ENCODE measurements around the gene MTMR12. TPM values are rescaled to one million over a fixed set of nuclear protein-coding genes. Genes with fewer than 3 reads are reported as not detected.

Gene MTMR12
- total and polyA plus RNA-seq, 2 experiments from 2014 or later, result 18.3 to 51.6 TPM

DNA sequence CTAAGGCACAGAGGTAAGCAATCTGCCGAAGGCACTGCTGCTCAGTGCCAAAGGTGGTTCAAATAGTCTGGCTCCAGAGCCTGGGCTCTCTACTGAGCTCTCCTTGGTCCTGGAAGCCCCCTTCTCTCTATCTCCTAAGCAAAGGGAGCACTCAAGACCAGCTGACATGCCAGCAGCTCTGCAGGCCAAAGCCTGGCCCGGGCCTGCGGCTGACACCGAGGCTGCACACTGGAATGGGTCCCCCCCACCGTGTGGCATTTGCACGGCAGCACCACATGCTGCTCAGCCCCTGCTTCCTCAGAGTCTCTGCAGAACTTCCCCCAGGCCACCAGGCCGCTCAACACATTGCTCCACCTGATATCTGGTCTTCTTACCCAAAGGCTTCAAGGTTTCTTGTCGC is 80.8 kb downstream of the MTMR12 start:
- Histone ChIP-seq H4K20me1 (replicated peaks; ENCODE audit: insufficient read depth) (no peaks in the 10 kb centered on the region; the same call in 1 of the 2 replicates), H2AFZ (no peak overlapping the region), H3K79me2 (replicated peaks; ENCODE audit: insufficient read depth) (no peaks in the 10 kb centered on the region), H3F3A (replicated peaks; ENCODE audit: low read depth) (peaks cover 6% of the 10 kb centered on the region; the same call in 1 of the 2 replicates), H3K36me3 (ENCODE audit: insufficient read depth) (peaks cover 7% of the 10 kb centered on the region), H3K27ac (ENCODE audit: low read depth) (no peak overlapping the region), H3K4me1 (ENCODE audit: insufficient read depth) (no peaks in the 10 kb centered on the region), H3K4me3 (no peak overlapping the region), H3K9me2 (ENCODE audit: insufficient read depth) (no peaks in the 10 kb centered on the region), H3K27me3 (ENCODE audit: insufficient read depth) (no peaks in the 10 kb centered on the region), H3K4me2 (no peak overlapping the region)
- DNase-seq (ENCODE audit: low spot score), result no peak
- no peaks in the 10 kb centered on the region for H3K9me3 Mint-ChIP-seq
- no peak overlapping the region for H3K27ac Mint-ChIP-seq
- TF ChIP-seq EZH2phosphoT487 (IDR thresholded peaks at IDR 0.05; ENCODE audit: unreplicated experiment), result no peak
- TF ChIP-seq, protein P1, sequence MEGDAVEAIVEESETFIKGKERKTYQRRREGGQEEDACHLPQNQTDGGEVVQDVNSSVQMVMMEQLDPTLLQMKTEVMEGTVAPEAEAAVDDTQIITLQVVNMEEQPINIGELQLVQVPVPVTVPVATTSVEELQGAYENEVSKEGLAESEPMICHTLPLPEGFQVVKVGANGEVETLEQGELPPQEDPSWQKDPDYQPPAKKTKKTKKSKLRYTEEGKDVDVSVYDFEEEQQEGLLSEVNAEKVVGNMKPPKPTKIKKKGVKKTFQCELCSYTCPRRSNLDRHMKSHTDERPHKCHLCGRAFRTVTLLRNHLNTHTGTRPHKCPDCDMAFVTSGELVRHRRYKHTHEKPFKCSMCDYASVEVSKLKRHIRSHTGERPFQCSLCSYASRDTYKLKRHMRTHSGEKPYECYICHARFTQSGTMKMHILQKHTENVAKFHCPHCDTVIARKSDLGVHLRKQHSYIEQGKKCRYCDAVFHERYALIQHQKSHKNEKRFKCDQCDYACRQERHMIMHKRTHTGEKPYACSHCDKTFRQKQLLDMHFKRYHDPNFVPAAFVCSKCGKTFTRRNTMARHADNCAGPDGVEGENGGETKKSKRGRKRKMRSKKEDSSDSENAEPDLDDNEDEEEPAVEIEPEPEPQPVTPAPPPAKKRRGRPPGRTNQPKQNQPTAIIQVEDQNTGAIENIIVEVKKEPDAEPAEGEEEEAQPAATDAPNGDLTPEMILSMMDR (conservative IDR thresholded peaks at IDR 0.05; ENCODE audit: low read depth in 2 of 2), result no peak
- no peak for TF ChIP-seq STAT1 (IDR thresholded peaks at IDR 0.05; ENCODE audit: unreplicated experiment)
- TF ChIP-seq, protein P2, sequence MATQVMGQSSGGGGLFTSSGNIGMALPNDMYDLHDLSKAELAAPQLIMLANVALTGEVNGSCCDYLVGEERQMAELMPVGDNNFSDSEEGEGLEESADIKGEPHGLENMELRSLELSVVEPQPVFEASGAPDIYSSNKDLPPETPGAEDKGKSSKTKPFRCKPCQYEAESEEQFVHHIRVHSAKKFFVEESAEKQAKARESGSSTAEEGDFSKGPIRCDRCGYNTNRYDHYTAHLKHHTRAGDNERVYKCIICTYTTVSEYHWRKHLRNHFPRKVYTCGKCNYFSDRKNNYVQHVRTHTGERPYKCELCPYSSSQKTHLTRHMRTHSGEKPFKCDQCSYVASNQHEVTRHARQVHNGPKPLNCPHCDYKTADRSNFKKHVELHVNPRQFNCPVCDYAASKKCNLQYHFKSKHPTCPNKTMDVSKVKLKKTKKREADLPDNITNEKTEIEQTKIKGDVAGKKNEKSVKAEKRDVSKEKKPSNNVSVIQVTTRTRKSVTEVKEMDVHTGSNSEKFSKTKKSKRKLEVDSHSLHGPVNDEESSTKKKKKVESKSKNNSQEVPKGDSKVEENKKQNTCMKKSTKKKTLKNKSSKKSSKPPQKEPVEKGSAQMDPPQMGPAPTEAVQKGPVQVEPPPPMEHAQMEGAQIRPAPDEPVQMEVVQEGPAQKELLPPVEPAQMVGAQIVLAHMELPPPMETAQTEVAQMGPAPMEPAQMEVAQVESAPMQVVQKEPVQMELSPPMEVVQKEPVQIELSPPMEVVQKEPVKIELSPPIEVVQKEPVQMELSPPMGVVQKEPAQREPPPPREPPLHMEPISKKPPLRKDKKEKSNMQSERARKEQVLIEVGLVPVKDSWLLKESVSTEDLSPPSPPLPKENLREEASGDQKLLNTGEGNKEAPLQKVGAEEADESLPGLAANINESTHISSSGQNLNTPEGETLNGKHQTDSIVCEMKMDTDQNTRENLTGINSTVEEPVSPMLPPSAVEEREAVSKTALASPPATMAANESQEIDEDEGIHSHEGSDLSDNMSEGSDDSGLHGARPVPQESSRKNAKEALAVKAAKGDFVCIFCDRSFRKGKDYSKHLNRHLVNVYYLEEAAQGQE (IDR thresholded peaks at IDR 0.05; ENCODE audit: unreplicated experiment), result peak; percentile 32
- TF ChIP-seq, protein P3, sequence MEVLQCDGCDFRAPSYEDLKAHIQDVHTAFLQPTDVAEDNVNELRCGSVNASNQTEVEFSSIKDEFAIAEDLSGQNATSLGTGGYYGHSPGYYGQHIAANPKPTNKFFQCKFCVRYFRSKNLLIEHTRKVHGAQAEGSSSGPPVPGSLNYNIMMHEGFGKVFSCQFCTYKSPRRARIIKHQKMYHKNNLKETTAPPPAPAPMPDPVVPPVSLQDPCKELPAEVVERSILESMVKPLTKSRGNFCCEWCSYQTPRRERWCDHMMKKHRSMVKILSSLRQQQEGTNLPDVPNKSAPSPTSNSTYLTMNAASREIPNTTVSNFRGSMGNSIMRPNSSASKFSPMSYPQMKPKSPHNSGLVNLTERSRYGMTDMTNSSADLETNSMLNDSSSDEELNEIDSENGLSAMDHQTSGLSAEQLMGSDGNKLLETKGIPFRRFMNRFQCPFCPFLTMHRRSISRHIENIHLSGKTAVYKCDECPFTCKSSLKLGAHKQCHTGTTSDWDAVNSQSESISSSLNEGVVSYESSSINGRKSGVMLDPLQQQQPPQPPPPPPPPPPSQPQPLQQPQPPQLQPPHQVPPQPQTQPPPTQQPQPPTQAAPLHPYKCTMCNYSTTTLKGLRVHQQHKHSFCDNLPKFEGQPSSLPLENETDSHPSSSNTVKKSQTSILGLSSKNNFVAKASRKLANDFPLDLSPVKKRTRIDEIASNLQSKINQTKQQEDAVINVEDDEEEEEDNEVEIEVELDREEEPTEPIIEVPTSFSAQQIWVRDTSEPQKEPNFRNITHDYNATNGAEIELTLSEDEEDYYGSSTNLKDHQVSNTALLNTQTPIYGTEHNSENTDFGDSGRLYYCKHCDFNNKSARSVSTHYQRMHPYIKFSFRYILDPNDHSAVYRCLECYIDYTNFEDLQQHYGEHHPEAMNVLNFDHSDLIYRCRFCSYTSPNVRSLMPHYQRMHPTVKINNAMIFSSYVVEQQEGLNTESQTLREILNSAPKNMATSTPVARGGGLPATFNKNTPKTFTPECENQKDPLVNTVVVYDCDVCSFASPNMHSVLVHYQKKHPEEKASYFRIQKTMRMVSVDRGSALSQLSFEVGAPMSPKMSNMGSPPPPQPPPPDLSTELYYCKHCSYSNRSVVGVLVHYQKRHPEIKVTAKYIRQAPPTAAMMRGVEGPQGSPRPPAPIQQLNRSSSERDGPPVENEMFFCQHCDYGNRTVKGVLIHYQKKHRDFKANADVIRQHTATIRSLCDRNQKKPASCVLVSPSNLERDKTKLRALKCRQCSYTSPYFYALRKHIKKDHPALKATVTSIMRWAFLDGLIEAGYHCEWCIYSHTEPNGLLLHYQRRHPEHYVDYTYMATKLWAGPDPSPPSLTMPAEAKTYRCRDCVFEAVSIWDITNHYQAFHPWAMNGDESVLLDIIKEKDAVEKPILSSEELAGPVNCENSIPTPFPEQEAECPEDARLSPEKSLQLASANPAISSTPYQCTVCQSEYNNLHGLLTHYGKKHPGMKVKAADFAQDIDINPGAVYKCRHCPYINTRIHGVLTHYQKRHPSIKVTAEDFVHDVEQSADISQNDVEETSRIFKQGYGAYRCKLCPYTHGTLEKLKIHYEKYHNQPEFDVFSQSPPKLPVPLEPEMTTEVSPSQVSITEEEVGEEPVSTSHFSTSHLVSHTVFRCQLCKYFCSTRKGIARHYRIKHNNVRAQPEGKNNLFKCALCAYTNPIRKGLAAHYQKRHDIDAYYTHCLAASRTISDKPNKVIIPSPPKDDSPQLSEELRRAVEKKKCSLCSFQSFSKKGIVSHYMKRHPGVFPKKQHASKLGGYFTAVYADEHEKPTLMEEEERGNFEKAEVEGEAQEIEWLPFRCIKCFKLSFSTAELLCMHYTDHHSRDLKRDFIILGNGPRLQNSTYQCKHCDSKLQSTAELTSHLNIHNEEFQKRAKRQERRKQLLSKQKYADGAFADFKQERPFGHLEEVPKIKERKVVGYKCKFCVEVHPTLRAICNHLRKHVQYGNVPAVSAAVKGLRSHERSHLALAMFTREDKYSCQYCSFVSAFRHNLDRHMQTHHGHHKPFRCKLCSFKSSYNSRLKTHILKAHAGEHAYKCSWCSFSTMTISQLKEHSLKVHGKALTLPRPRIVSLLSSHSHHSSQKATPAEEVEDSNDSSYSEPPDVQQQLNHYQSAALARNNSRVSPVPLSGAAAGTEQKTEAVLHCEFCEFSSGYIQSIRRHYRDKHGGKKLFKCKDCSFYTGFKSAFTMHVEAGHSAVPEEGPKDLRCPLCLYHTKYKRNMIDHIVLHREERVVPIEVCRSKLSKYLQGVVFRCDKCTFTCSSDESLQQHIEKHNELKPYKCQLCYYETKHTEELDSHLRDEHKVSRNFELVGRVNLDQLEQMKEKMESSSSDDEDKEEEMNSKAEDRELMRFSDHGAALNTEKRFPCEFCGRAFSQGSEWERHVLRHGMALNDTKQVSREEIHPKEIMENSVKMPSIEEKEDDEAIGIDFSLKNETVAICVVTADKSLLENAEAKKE (CRISPR knock-in tag; IDR thresholded peaks at IDR 0.05), result no peak
- H3K4me1 Mint-ChIP-seq, result peaks cover 7% of the 10 kb centered on the region
- ATAC-seq, result peak; percentile 63
- H3K4me3 Mint-ChIP-seq, result no peak overlapping the region
- peaks cover 63% of the 10 kb centered on the region for H3K36me3 Mint-ChIP-seq (ENCODE audit: low read depth)
- peaks cover 8% of the 10 kb centered on the region for H3K27me3 Mint-ChIP-seq (ENCODE audit: insufficient read depth, low read depth, poor library complexity)

Data from GM23338 (cell line).